ENCODE results near the gene BRD3OS. TPM values are rescaled to one million over a fixed set of nuclear protein-coding genes. Genes with fewer than 3 reads are reported as not detected.

Gene BRD3OS
- total RNA-seq, 1 donor from 2014 or later: 13.7 TPM

DNA sequence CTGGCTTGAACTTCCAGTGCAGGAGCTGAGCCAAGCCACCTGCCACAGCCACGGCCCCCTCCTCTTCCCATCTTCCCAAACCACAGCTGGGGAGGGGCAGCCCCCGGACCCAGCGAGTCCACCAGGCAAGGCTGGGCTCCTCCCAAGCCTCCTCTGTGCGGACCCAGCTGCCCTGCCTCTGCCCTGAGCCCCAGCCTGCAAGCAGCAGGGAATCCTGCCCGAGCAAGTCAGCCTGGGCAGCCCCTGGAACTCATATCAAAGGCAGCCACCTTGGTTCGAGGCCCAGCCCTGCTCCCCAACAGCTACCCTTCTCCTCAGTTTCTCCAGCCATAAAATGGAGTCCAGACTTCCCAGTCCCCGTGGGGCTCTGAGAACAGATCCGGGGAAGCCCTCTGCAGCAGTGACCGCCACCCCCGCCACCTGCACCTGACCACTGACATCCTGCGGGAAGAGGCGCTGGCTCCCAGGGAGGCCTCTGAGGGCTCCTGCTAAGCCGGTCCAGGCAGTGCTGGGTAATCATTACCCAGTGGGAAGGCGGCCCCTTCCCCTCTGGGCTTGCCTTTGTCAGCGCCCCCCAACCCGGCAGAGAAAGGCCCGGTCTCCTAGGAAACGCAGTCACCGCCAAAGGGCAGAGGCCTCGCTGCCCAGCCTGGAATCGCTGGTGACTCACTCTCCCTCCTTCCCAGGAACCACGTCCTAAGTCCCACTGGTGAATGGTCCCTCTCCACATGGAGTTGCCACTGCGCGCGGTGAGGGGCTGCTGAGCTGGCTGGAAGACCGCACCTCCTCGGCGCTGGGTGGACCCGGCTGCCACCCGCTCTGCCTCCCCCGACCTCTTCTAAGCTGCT, 34.7 kb upstream of the BRD3OS start:
- no peaks in the 10 kb centered on the region for H3K27me3 Mint-ChIP-seq (ENCODE audit: low read depth)
- peaks cover 34% of the 10 kb centered on the region for H3K4me1 Mint-ChIP-seq (ENCODE audit: low read depth)
- H3K4me3 Mint-ChIP-seq (ENCODE audit: unreplicated experiment): peak overlapping the region; percentile 87
- peak; percentile 86 for DNase-seq (ENCODE audit: low spot score)
- H3K9me3 Mint-ChIP-seq (ENCODE audit: low read depth): no peaks in the 10 kb centered on the region
- H3K36me3 Mint-ChIP-seq (ENCODE audit: low read depth): no peaks in the 10 kb centered on the region
- TF ChIP-seq, protein P1, sequence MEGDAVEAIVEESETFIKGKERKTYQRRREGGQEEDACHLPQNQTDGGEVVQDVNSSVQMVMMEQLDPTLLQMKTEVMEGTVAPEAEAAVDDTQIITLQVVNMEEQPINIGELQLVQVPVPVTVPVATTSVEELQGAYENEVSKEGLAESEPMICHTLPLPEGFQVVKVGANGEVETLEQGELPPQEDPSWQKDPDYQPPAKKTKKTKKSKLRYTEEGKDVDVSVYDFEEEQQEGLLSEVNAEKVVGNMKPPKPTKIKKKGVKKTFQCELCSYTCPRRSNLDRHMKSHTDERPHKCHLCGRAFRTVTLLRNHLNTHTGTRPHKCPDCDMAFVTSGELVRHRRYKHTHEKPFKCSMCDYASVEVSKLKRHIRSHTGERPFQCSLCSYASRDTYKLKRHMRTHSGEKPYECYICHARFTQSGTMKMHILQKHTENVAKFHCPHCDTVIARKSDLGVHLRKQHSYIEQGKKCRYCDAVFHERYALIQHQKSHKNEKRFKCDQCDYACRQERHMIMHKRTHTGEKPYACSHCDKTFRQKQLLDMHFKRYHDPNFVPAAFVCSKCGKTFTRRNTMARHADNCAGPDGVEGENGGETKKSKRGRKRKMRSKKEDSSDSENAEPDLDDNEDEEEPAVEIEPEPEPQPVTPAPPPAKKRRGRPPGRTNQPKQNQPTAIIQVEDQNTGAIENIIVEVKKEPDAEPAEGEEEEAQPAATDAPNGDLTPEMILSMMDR (IDR thresholded peaks at IDR 0.05): no peak
- peak overlapping the region; percentile 90 for H3K27ac Mint-ChIP-seq (ENCODE audit: unreplicated experiment)

GRCh38 chr9:133991214-133991921, 33.9 kb upstream of the BRD3OS start:
- TF ChIP-seq, protein P1 (IDR thresholded peaks at IDR 0.05): no peak
- no peaks in the 10 kb centered on the region for H3K9me3 Mint-ChIP-seq (ENCODE audit: low read depth)
- DNase-seq (ENCODE audit: low spot score): peak; percentile 70
- H3K36me3 Mint-ChIP-seq (ENCODE audit: low read depth): no peaks in the 10 kb centered on the region
- H3K27me3 Mint-ChIP-seq (ENCODE audit: low read depth): no peaks in the 10 kb centered on the region
- peak overlapping the region; percentile 87 for H3K4me3 Mint-ChIP-seq (ENCODE audit: unreplicated experiment)
- H3K4me1 Mint-ChIP-seq (ENCODE audit: low read depth): peaks cover 34% of the 10 kb centered on the region
- H3K27ac Mint-ChIP-seq (ENCODE audit: unreplicated experiment): peak overlapping the region; percentile 90

GRCh38 chr9:133991964-133992779, 33.1 kb upstream of the BRD3OS start, which contains the start of gene VAV2:
Gene VAV2, minus strand, starts transcription at chr9:133992324. Its CDS starts 46 bp downstream, at chr9:133992278.
- no peaks in the 10 kb centered on the region for H3K36me3 Mint-ChIP-seq (ENCODE audit: low read depth)
- H3K9me3 Mint-ChIP-seq (ENCODE audit: low read depth): no peaks in the 10 kb centered on the region
- TF ChIP-seq, protein P1 (IDR thresholded peaks at IDR 0.05): no peak
- H3K4me1 Mint-ChIP-seq (ENCODE audit: low read depth): peaks cover 34% of the 10 kb centered on the region
- no peaks in the 10 kb centered on the region for H3K27me3 Mint-ChIP-seq (ENCODE audit: low read depth)
- H3K27ac Mint-ChIP-seq (ENCODE audit: unreplicated experiment): peak within 1 kb of the TSS; percentile 90
- peak within 1 kb of the TSS; percentile 87 for H3K4me3 Mint-ChIP-seq (ENCODE audit: unreplicated experiment)
- peak; percentile 85 for DNase-seq (ENCODE audit: low spot score)

GRCh38 chr9:133992780-133993634, 32.3 kb upstream of the BRD3OS start:
- peak overlapping the region; percentile 63 for H3K27ac Mint-ChIP-seq (ENCODE audit: unreplicated experiment)
- no peaks in the 10 kb centered on the region for H3K36me3 Mint-ChIP-seq (ENCODE audit: low read depth)
- H3K27me3 Mint-ChIP-seq (ENCODE audit: low read depth): no peaks in the 10 kb centered on the region
- peaks cover 34% of the 10 kb centered on the region for H3K4me1 Mint-ChIP-seq (ENCODE audit: low read depth)
- DNase-seq (ENCODE audit: low spot score): peak; percentile 92
- peak overlapping the region; percentile 70 for H3K4me3 Mint-ChIP-seq (ENCODE audit: unreplicated experiment)
- TF ChIP-seq, protein P1 (IDR thresholded peaks at IDR 0.05): peak; percentile 82
- H3K9me3 Mint-ChIP-seq (ENCODE audit: low read depth): no peaks in the 10 kb centered on the region
